NCI-H2029 treated with DMSO at 0.1 percent for 48 hours (cell line): ENCODE results near the gene SHC4.
"Not testable (repeated sequence)": the region's sequence is repeated elsewhere in the genome, so short reads cannot be mapped to it uniquely, and the experiment has no call there.

Experiments used
- DNase-seq: peaks from one replicate; lab custom pipeline; 2025; lab: John Stamatoyannopoulos, UW

Gene SHC4

GRCh38 chr15:48963524-48964113 lies at the start of gene SHC4:
SHC4 (minus strand) TSS chr15:48963919; CDS start chr15:48963015, 904 bp downstream.
- DNase-seq = no peak

- no peak for DNase-seq
Measured at GRCh38 chr15:48999314-48999713, 35.6 kb upstream of the SHC4 start.

GRCh38 chr15:48996276-48996675 lies 32.6 kb upstream of the SHC4 start:
- no peak for DNase-seq

- DNase-seq = no peak
Measured at GRCh38 chr15:48993380-48993779, 29.7 kb upstream of the SHC4 start.

GRCh38 chr15:48992545-48992944 lies 28.8 kb upstream of the SHC4 start:
- DNase-seq = no peak

- DNase-seq = no peak
Measured at GRCh38 chr15:48992096-48992495, 28.4 kb upstream of the SHC4 start.

GRCh38 chr15:48989170-48989569 lies 25.5 kb upstream of the SHC4 start:
- DNase-seq = no peak

- no peak for DNase-seq
Measured at GRCh38 chr15:48987142-48987541, 23.4 kb upstream of the SHC4 start.

GRCh38 chr15:48986240-48986639 lies 22.5 kb upstream of the SHC4 start:
- no peak for DNase-seq

- no peak for DNase-seq
Measured at GRCh38 chr15:48985516-48985915, 21.8 kb upstream of the SHC4 start.

- DNase-seq = no peak
Measured at GRCh38 chr15:48984811-48985352, 21.2 kb upstream of the SHC4 start.

- DNase-seq = no peak
Measured at GRCh38 chr15:48984021-48984710, 20.4 kb upstream of the SHC4 start.

- DNase-seq = no peak
Measured at GRCh38 chr15:48983300-48983699, 19.6 kb upstream of the SHC4 start.

GRCh38 chr15:48981941-48982340 lies 18.2 kb upstream of the SHC4 start:
- DNase-seq = no peak

- no peak for DNase-seq
Measured at GRCh38 chr15:48978638-48979037, 14.9 kb upstream of the SHC4 start.

- DNase-seq = no peak
Measured at GRCh38 chr15:48976444-48977088, 12.8 kb upstream of the SHC4 start.

GRCh38 chr15:48975472-48976419 lies 12.0 kb upstream of the SHC4 start:
- no peak for DNase-seq

- no peak for DNase-seq
Measured at GRCh38 chr15:48974882-48975281, 11.2 kb upstream of the SHC4 start.

GRCh38 chr15:48972750-48973503 lies 9.2 kb upstream of the SHC4 start:
- DNase-seq = no peak

GRCh38 chr15:48970926-48971325 lies 7.2 kb upstream of the SHC4 start:
- not testable (repeated sequence) for DNase-seq

GRCh38 chr15:48968066-48968465 lies 4.3 kb upstream of the SHC4 start:
- DNase-seq = no peak
